Ishikawa (cell line): ENCODE data around the gene SNRPE.
A peak's percentile ranks its signal among the peaks of the same experiment; 100 is the strongest.

Source experiments
- CEBPB ChIP-seq: IDR thresholded peaks from 2 replicates; pipeline ENCODE4 v1.6.1; 2012
- CREB1 ChIP-seq: IDR thresholded peaks from 2 replicates; pipeline ENCODE4 v1.6.1; 2012; ENCODE audit warnings: low read depth
- EGR1 ChIP-seq: IDR thresholded peaks from 2 replicates; pipeline ENCODE4 v1.6.1; 2012
- EP300 ChIP-seq: IDR thresholded peaks from 2 replicates; pipeline ENCODE4 v1.6.1; 2012; ENCODE audit warnings: borderline replicate concordance
- FOXM1 ChIP-seq: IDR thresholded peaks from 2 replicates; pipeline ENCODE4 v1.6.1; 2012; ENCODE audit warnings: low read depth, borderline replicate concordance
- MAX ChIP-seq: IDR thresholded peaks from 2 replicates; pipeline ENCODE4 v1.6.1; 2012
- NFIC ChIP-seq: IDR thresholded peaks from 2 replicates; pipeline ENCODE4 v1.6.1; 2012
- RAD21 ChIP-seq: IDR thresholded peaks from 2 replicates; pipeline ENCODE4 v1.6.1; 2012; ENCODE audit warnings: low read depth
- REST ChIP-seq: IDR thresholded peaks from 2 replicates; pipeline ENCODE4 v1.6.1; 2012; ENCODE audit warnings: low read depth, mild to moderate bottlenecking
- TAF1 ChIP-seq: IDR thresholded peaks from 2 replicates; pipeline ENCODE4 v1.6.1; 2012; ENCODE audit warnings: low read depth, mild to moderate bottlenecking
- TCF12 ChIP-seq: IDR thresholded peaks from 2 replicates; pipeline ENCODE4 v1.6.1; 2012; ENCODE audit warnings: low read depth
- TEAD4 ChIP-seq: IDR thresholded peaks from 2 replicates; pipeline ENCODE4 v1.6.1; 2012
- USF1 ChIP-seq: IDR thresholded peaks from 2 replicates; pipeline ENCODE4 v1.6.1; 2012
- YY1 ChIP-seq: IDR thresholded peaks from 2 replicates; pipeline ENCODE4 v1.6.1; 2012; ENCODE audit warnings: low read depth
- ZBTB7A ChIP-seq: IDR thresholded peaks from 2 replicates; pipeline ENCODE4 v1.6.1; 2012; ENCODE audit warnings: low read depth

The SNRPE gene

GRCh38 chr1:203901581-203901980 is 40.2 kb downstream of the SNRPE start:
- TF ChIP-seq USF1 (no peak), TCF12 (no peak), TEAD4 (no peak), MAX (no peak), CEBPB (no peak), NFIC (no peak), REST (no peak), EP300 (no peak), EGR1 (no peak), CREB1 (no peak), FOXM1 (no peak)

- no peak for TF ChIP-seq YY1
Observed at GRCh38 chr1:203905275-203905674, 43.9 kb downstream of the SNRPE start.

- TF ChIP-seq FOXM1 (no peak), EP300 (no peak), TCF12 (no peak), TEAD4 (0 out of 2 replicates have a peak, but pooled peaks have one; percentile 23), TAF1 (no peak)
Observed at GRCh38 chr1:203906932-203907331, 45.5 kb downstream of the SNRPE start.

GRCh38 chr1:203907901-203908300 is 46.5 kb downstream of the SNRPE start:
- no peak for TF ChIP-seq EGR1
- no peak for TF ChIP-seq CEBPB
- TF ChIP-seq NFIC = no peak
- TF ChIP-seq USF1 = no peak
- no peak for TF ChIP-seq TEAD4
- TF ChIP-seq CREB1 = no peak
- TF ChIP-seq TAF1 = no peak
- no peak for TF ChIP-seq RAD21
- no peak for TF ChIP-seq FOXM1
- no peak for TF ChIP-seq REST
- TF ChIP-seq MAX = no peak
- no peak for TF ChIP-seq ZBTB7A
- no peak for TF ChIP-seq YY1
- TF ChIP-seq TCF12 = no peak
- no peak for TF ChIP-seq EP300

- TF ChIP-seq REST (no peak), TEAD4 (no peak), MAX (no peak), RAD21 (no peak), USF1 (no peak), CEBPB (no peak), FOXM1 (no peak), EP300 (no peak), YY1 (no peak), CREB1 (no peak), NFIC (no peak), ZBTB7A (no peak), TCF12 (no peak), TAF1 (no peak), EGR1 (no peak)
Observed at GRCh38 chr1:203911806-203912205, 50.4 kb downstream of the SNRPE start.
